ENCODE measurements around the gene LENG1. TPM values are rescaled to one million over a fixed set of nuclear protein-coding genes. Genes with fewer than 3 reads are reported as not detected.

Gene LENG1
- total RNA-seq, 2 experiments from 2014 or later, result 3.3 to 4.0 TPM

DNA sequence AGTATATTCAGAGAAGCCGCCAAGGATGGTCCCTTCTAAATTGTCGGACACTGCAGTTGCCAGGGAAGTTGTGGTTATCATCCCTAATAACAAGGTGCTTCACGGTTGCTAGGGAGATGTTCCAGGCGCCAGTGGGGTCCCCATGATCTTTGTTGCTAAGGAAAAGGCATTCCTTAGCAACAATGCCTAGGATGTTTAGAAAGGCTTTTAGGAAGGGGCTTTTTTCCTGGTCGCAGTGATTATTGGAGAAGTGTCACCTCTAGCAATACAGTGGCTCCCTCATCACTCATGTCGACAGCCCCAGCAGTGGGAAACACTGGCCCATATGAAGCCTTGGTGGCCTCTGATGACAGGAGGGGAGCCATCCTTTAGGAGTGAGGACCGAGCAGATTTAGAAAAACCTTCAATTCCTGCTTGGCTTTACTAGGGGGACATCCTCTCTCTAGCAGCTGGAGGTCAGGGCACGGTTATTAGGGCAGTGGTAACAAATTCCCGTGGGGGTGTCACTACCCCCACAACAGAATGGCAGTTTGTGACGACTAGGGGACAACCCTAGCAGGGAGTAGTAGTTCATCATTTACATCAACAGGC is 19.8 kb upstream of the LENG1 start:
- POLR2A ChIA-PET, result interaction anchor here (1.6 kb wide), 2 partner anchors 8 to 27 kb away, joined by 5 to 6 read pairs; no protein-coding TSS in a partner anchor
- ATAC-seq, result no peak
- intact Hi-C loops (cut with micrococcal nuclease), result no loop called here
- H3K4me3 Mint-ChIP-seq, result no peak overlapping the region
- H3K9me3 Mint-ChIP-seq, result no peaks in the 10 kb centered on the region
- no peak overlapping the region for H3K27ac Mint-ChIP-seq
- CTCF ChIA-PET, result interaction anchor here (0.8 to 0.9 kb wide), 2 partner anchors 10 to 86 kb away, joined by 3 read pairs; partner anchors contain the start of gene MBOAT7
- H3K4me1 Mint-ChIP-seq (ENCODE audit: low read depth), result no peaks in the 10 kb centered on the region
- no peak for DNase-seq
- TF ChIP-seq CTCF (IDR thresholded peaks at IDR 0.05), result no peak
- peaks cover 21% of the 10 kb centered on the region for H3K36me3 Mint-ChIP-seq (ENCODE audit: low read depth)
- no peaks in the 10 kb centered on the region for H3K27me3 Mint-ChIP-seq

GRCh38 chr19:54178581-54179261 is 19.2 kb upstream of the LENG1 start:
- Mint-ChIP-seq H3K36me3 (ENCODE audit: low read depth) (peaks cover 20% of the 10 kb centered on the region), H3K4me1 (ENCODE audit: low read depth) (no peaks in the 10 kb centered on the region), H3K9me3 (no peaks in the 10 kb centered on the region), H3K4me3 (no peak overlapping the region), H3K27ac (no peak overlapping the region), H3K27me3 (no peaks in the 10 kb centered on the region)
- CTCF ChIA-PET, result interaction anchor here (0.9 kb wide), 1 partner anchor 11 kb away, joined by 3 read pairs; the partner anchor contains the start of gene MBOAT7
- ATAC-seq (peak; percentile 96), DNase-seq (peak; percentile 58)
- no peak for TF ChIP-seq CTCF (IDR thresholded peaks at IDR 0.05)
- POLR2A ChIA-PET, result interaction anchor here (0.7 to 1.6 kb wide), 3 partner anchors 9 to 28 kb away, joined by 4 to 6 read pairs (median 5); no protein-coding TSS in a partner anchor
- intact Hi-C loops (cut with micrococcal nuclease), result no loop called here

DNA sequence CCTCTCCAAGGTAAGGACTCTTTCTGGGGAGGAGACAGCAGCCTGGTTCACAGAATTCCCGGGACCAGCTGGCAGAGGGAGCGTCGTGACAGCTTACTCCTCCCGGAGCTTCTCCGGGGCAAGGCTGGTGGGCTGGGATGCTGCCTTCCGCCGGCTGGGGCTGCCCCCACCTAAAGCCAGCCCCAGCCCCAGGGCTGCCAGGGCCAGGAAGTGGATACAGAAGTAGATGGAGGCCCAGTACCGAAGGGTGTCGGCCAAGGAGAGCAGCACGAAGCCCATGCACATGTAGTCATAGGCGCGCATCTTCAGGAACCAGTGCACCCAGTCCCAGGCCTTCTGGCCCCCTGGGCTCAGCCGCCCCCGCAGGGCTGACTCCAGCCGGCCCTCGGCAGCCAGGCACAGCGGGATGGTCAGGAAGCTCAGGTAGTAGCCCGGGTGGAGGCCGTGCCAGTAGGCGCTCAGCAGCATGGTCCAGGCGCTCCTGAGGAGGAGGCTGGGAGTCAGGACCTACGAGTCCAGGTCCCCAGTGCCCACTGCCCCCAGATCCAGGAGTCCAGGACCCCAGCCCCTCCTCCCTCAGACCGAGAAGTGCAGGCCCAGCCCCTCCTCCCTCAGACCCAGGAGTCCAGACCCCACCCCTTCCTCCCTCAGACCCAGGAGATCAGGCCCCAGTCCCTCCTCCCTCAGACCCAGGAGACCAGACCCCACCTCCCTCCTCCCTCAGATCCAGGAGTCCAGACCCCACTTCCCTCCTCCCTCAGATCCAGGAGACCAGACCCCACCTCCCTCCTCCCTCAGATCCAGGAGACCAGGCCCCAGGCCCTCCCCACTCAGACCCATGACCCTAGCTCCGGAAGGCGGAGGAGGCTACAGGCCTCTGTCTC is 14.7 kb upstream of the LENG1 start:
- H3K9me3 Mint-ChIP-seq, result no peaks in the 10 kb centered on the region
- intact Hi-C loops (cut with micrococcal nuclease), result no loop called here
- no peaks in the 10 kb centered on the region for H3K4me1 Mint-ChIP-seq (ENCODE audit: low read depth)
- H3K36me3 Mint-ChIP-seq (ENCODE audit: low read depth), result peaks cover 13% of the 10 kb centered on the region
- H3K27ac Mint-ChIP-seq, result no peak overlapping the region
- ATAC-seq (no peak), DNase-seq (no peak)
- no peak for TF ChIP-seq CTCF (IDR thresholded peaks at IDR 0.05)
- CTCF ChIA-PET, result interaction anchor here (0.8 to 0.9 kb wide), 2 partner anchors 17 to 92 kb away, joined by 3 to 4 read pairs; partner anchors contain the start of gene TSEN34
- no peak overlapping the region for H3K4me3 Mint-ChIP-seq
- POLR2A ChIA-PET, result interaction anchor here (0.6 to 2.6 kb wide), 4 partner anchors 15 to 1963 kb away, joined by 3 to 7 read pairs (median 5); partner anchors contain the start of gene LENG1
- no peaks in the 10 kb centered on the region for H3K27me3 Mint-ChIP-seq

- H3K9me3 Mint-ChIP-seq, result no peaks in the 10 kb centered on the region
- H3K27me3 Mint-ChIP-seq, result no peaks in the 10 kb centered on the region
- no peak overlapping the region for H3K4me3 Mint-ChIP-seq
- ATAC-seq, result no peak
- POLR2A ChIA-PET, result interaction anchor here (1.2 to 2.6 kb wide), 5 partner anchors 10 to 32 kb away, joined by 3 to 7 read pairs (median 4); partner anchors contain the start of gene LENG1
- no peak for TF ChIP-seq CTCF (IDR thresholded peaks at IDR 0.05)
- H3K27ac Mint-ChIP-seq, result no peak overlapping the region
- CTCF ChIA-PET, result interaction anchor here (0.8 to 0.9 kb wide), 2 partner anchors 18 to 93 kb away, joined by 3 to 4 read pairs; partner anchors contain the start of gene TSEN34
- H3K36me3 Mint-ChIP-seq (ENCODE audit: low read depth), result peaks cover 8% of the 10 kb centered on the region
- no peak for DNase-seq
- H3K4me1 Mint-ChIP-seq (ENCODE audit: low read depth), result peaks cover 2% of the 10 kb centered on the region
- intact Hi-C loops (cut with micrococcal nuclease), result no loop called here
Observed at GRCh38 chr19:54173359-54173699, 13.8 kb upstream of the LENG1 start.
